NCI-H69 (cell line): ENCODE data around the gene KAT14.
A peak's percentile ranks its signal among the peaks of the same experiment; 100 is the strongest.
"Not testable (repeated sequence)": the region's sequence is repeated elsewhere in the genome, so short reads cannot be mapped to it uniquely, and the experiment has no call there.

ENCODE experiments used
- DNase-seq: peaks from one replicate; lab custom pipeline; 2025; lab: John Stamatoyannopoulos, UW

The KAT14 gene

GRCh38 chr20:18164356-18164755, 26.7 kb downstream of the KAT14 start:
- DNase-seq = no peak

- DNase-seq = no peak
Observed at GRCh38 chr20:18165553-18165952, 27.9 kb downstream of the KAT14 start.

GRCh38 chr20:18166241-18166881, 28.7 kb downstream of the KAT14 start:
- DNase-seq = no peak

GRCh38 chr20:18166950-18167349, 29.3 kb downstream of the KAT14 start:
- DNase-seq = peak; percentile 30

- DNase-seq = no peak
Observed at GRCh38 chr20:18172379-18172778, 34.7 kb downstream of the KAT14 start.

- DNase-seq = no peak
Observed at GRCh38 chr20:18174906-18175683, 37.4 kb downstream of the KAT14 start.

GRCh38 chr20:18176318-18176785, 38.7 kb downstream of the KAT14 start:
- peak; percentile 18 for DNase-seq

- DNase-seq = not testable (repeated sequence)
Observed at GRCh38 chr20:18180366-18180765, 42.7 kb downstream of the KAT14 start.

- no peak for DNase-seq
Observed at GRCh38 chr20:18180815-18181214, 43.2 kb downstream of the KAT14 start.

- DNase-seq = no peak
Observed at GRCh38 chr20:18187020-18187419, 49.4 kb downstream of the KAT14 start.

GRCh38 chr20:18188434-18188833, 50.8 kb downstream of the KAT14 start:
- no peak for DNase-seq

- DNase-seq = no peak
Observed at GRCh38 chr20:18190338-18191233, 52.9 kb downstream of the KAT14 start.

- DNase-seq = no peak
Observed at GRCh38 chr20:18191306-18191705, 53.6 kb downstream of the KAT14 start.

GRCh38 chr20:18194461-18194860, 56.8 kb downstream of the KAT14 start:
- DNase-seq = not testable (repeated sequence)

GRCh38 chr20:18195931-18196330, 58.3 kb downstream of the KAT14 start:
- no peak for DNase-seq

- no peak for DNase-seq
Observed at GRCh38 chr20:18197382-18198070, 59.9 kb downstream of the KAT14 start.

- DNase-seq = no peak
Observed at GRCh38 chr20:18202966-18203365, 65.3 kb downstream of the KAT14 start.

GRCh38 chr20:18203700-18204099, 66.0 kb downstream of the KAT14 start:
- DNase-seq = not testable (repeated sequence)

- no peak for DNase-seq
Observed at GRCh38 chr20:18213002-18213401, 75.3 kb downstream of the KAT14 start.

- no peak for DNase-seq
Observed at GRCh38 chr20:18215566-18215965, 77.9 kb downstream of the KAT14 start.

- no peak for DNase-seq
Observed at GRCh38 chr20:18218280-18218679, 80.6 kb downstream of the KAT14 start.

- peak; percentile 72 for DNase-seq
Observed at GRCh38 chr20:18223409-18223808, 85.7 kb downstream of the KAT14 start.
